SK-N-MC (cell line): ENCODE measurements around the gene DOCK1.

Experiments
- DNase-seq: peaks from one replicate; pipeline ENCODE4 v3.0.0-alpha.2; 2011; ENCODE audit warnings: low read depth, low spot score
- H3K27ac ChIP-seq: fragments of 200-600 bp; sonication (generic); 2 replicates; pipeline ENCODE4 v1.5.1; 2016; ENCODE audit warnings: mixed run types
- H3K36me3 ChIP-seq: fragments of 200-600 bp; sonication (generic); 2 replicates; pipeline ENCODE4 v1.6.1; 2017; ENCODE audit warnings: antibody characterized with exemption, low read length, mixed read lengths; ENCODE audit not compliant: insufficient read depth
- H3K4me3 ChIP-seq: fragments of 200-600 bp; sonication (generic); 2 replicates; pipeline ENCODE4 v1.5.1; 2016
- H3K9ac ChIP-seq: fragments of 200-600 bp; sonication (generic); 2 replicates; pipeline ENCODE4 v1.8.0; 2017; ENCODE audit warnings: mixed run types, mixed read lengths; ENCODE audit not compliant: insufficient read length
- H3K9me3 ChIP-seq: fragments of 200-600 bp; sonication (generic); 2 replicates; pipeline ENCODE4 v1.6.1; 2017; ENCODE audit warnings: low read depth, mild to moderate bottlenecking, antibody characterized with exemption, low read length, moderate library complexity, mixed read lengths
- EZH2 ChIP-seq: fragments of 200-600 bp; sonication (generic); IDR thresholded peaks from one replicate; pipeline ENCODE4 v1.6.1; 2017; ENCODE audit warnings: antibody characterized with exemption
- FOXP2 ChIP-seq: optimal IDR thresholded peaks from 2 replicates; pipeline ENCODE3; 2011; ENCODE audit warnings: mild to moderate bottlenecking, moderate library complexity; ENCODE audit not compliant: insufficient read depth; ENCODE audit errors: extremely low read length, control extremely low read depth
- POLR2AphosphoS5 ChIP-seq: IDR thresholded peaks from 2 replicates; pipeline ENCODE4 v1.6.1; 2012; ENCODE audit warnings: mild to moderate bottlenecking, low read depth, low read length, borderline replicate concordance

DOCK1 gene

GRCh38 chr10:126979311-126979710 is 74.1 kb downstream of the DOCK1 start:
- Histone ChIP-seq H3K9me3 (no peaks in the 10 kb centered on the region), H3K27ac (no peak overlapping the region), H3K9ac (no peak overlapping the region), H3K36me3 (no peaks in the 10 kb centered on the region), H3K4me3 (no peak overlapping the region)
- no peak for DNase-seq
- TF ChIP-seq POLR2AphosphoS5 (no peak), EZH2 (no peak), FOXP2 (no peak)

- Histone ChIP-seq H3K27ac (no peak overlapping the region), H3K9me3 (no peaks in the 10 kb centered on the region), H3K9ac (no peak overlapping the region), H3K36me3 (no peaks in the 10 kb centered on the region), H3K4me3 (no peak overlapping the region)
- no peak for DNase-seq
- TF ChIP-seq POLR2AphosphoS5 (no peak), EZH2 (no peak), FOXP2 (no peak)
These were observed 88.0 kb downstream of the DOCK1 start for GRCh38 chr10:126993208-126993607.

- H3K9ac ChIP-seq: no peak overlapping the region
- TF ChIP-seq FOXP2: no peak
- no peak for TF ChIP-seq POLR2AphosphoS5
- no peak for TF ChIP-seq EZH2
- H3K9me3 ChIP-seq: no peaks in the 10 kb centered on the region
- H3K27ac ChIP-seq: no peak overlapping the region
- no peaks in the 10 kb centered on the region; the same call in 1 of the 2 replicates for H3K36me3 ChIP-seq
- DNase-seq: no peak
- H3K4me3 ChIP-seq: no peak overlapping the region
These were observed 92.8 kb downstream of the DOCK1 start for GRCh38 chr10:126997801-126998590.

GRCh38 chr10:127000598-127000997 is 95.4 kb downstream of the DOCK1 start:
- Histone ChIP-seq H3K9ac (no peak overlapping the region), H3K4me3 (no peak overlapping the region), H3K27ac (no peak overlapping the region), H3K36me3 (no peaks in the 10 kb centered on the region; the same call in 1 of the 2 replicates), H3K9me3 (no peaks in the 10 kb centered on the region)
- TF ChIP-seq POLR2AphosphoS5 (no peak), EZH2 (no peak), FOXP2 (no peak)
- no peak for DNase-seq

GRCh38 chr10:127003032-127003685 is 97.9 kb downstream of the DOCK1 start:
- Histone ChIP-seq H3K27ac (no peak overlapping the region), H3K9ac (no peak overlapping the region), H3K4me3 (no peak overlapping the region), H3K36me3 (no peaks in the 10 kb centered on the region; the same call in 1 of the 2 replicates), H3K9me3 (no peaks in the 10 kb centered on the region)
- TF ChIP-seq FOXP2: no peak
- TF ChIP-seq POLR2AphosphoS5: no peak
- TF ChIP-seq EZH2: no peak
- DNase-seq: no peak

- H3K9ac ChIP-seq: no peak overlapping the region
- no peaks in the 10 kb centered on the region for H3K9me3 ChIP-seq
- no peaks in the 10 kb centered on the region for H3K36me3 ChIP-seq
- TF ChIP-seq POLR2AphosphoS5 (no peak), FOXP2 (no peak), EZH2 (no peak)
- H3K27ac ChIP-seq: no peak overlapping the region
- no peak overlapping the region for H3K4me3 ChIP-seq
- DNase-seq: no peak
These were observed 101.2 kb downstream of the DOCK1 start for GRCh38 chr10:127006453-127006852.

- TF ChIP-seq EZH2: no peak
- no peak for TF ChIP-seq POLR2AphosphoS5
- no peak for TF ChIP-seq FOXP2
These were observed 104.1 kb downstream of the DOCK1 start for GRCh38 chr10:127009366-127009765.

GRCh38 chr10:127011174-127011573 is 105.9 kb downstream of the DOCK1 start:
- Histone ChIP-seq H3K9me3 (no peaks in the 10 kb centered on the region), H3K36me3 (no peaks in the 10 kb centered on the region), H3K27ac (no peak overlapping the region), H3K9ac (no peak overlapping the region), H3K4me3 (no peak overlapping the region)
- TF ChIP-seq FOXP2 (no peak), POLR2AphosphoS5 (no peak), EZH2 (no peak)
- no peak for DNase-seq

More at GRCh38 chr10:127009366-127009765, 104.1 kb downstream of the DOCK1 start:
- Histone ChIP-seq H3K4me3 (no peak overlapping the region), H3K36me3 (no peaks in the 10 kb centered on the region), H3K9me3 (no peaks in the 10 kb centered on the region), H3K9ac (no peak overlapping the region), H3K27ac (no peak overlapping the region)
- DNase-seq: no peak
